ENCODE results near the gene SLC35F4. TPM values are rescaled to one million over a fixed set of nuclear protein-coding genes. Genes with fewer than 3 reads are reported as not detected.

Gene SLC35F4
- total RNA-seq, 1 experiment from 2014 or later, result not detected

DNA sequence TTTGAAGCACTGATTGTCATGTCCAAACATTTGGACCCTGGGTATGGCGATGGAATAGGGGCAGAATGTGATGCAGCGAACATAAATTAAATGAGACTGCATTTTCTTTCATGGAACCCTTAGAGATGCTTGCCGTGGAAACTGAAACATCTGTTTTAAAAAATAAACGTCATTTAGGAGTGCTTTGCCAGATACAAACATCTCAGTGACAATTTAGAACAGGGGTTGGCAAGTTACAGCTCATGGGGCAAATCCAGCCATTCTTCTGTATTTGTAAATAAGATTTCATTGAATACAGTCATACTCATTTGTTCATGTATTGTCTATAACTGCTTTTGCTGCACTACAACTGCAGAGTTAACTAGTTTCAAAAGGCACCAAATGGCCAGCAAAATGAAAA is 51.2 kb downstream of the SLC35F4 start:
- Histone ChIP-seq H3K79me1 (ENCODE audit: insufficient read depth, low read depth, low read length, poor library complexity, severe bottlenecking) (no peaks in the 10 kb centered on the region), H3K9ac (ENCODE audit: extremely low read depth, insufficient read length, low read length) (no peak overlapping the region), H2BK5ac (ENCODE audit: insufficient read length, low read length) (no peak overlapping the region), H2BK120ac (ENCODE audit: low read depth, low read length, poor library complexity, severe bottlenecking) (no peak overlapping the region), H4K5ac (ENCODE audit: insufficient read length, low read depth, low read length) (no peak overlapping the region), H3K23me2 (ENCODE audit: insufficient read length, low read depth, low read length, poor library complexity, severe bottlenecking) (no peaks in the 10 kb centered on the region), H3K9me3 (ENCODE audit: control insufficient read depth, low read depth, low read length) (no peaks in the 10 kb centered on the region), H3K14ac (ENCODE audit: insufficient read depth, low read length) (no peak overlapping the region), H2BK12ac (ENCODE audit: insufficient read length, low read depth, low read length) (no peak overlapping the region), H3K27ac (ENCODE audit: insufficient read length, low read depth, low read length) (no peak overlapping the region), H2BK15ac (ENCODE audit: low read depth, low read length) (no peak overlapping the region), H3K4me1 (ENCODE audit: insufficient read depth, low read length) (peaks cover 7% of the 10 kb centered on the region), H4K20me1 (ENCODE audit: control insufficient read depth, insufficient read depth, insufficient read length) (no peaks in the 10 kb centered on the region), H2AFZ (ENCODE audit: low read length) (no peak overlapping the region), H3K4ac (ENCODE audit: low read depth, low read length) (no peak overlapping the region), H3K79me2 (ENCODE audit: insufficient read depth, low read length) (no peaks in the 10 kb centered on the region), H3T11ph (ENCODE audit: low read length) (no peak overlapping the region), H4K91ac (ENCODE audit: insufficient read length, low read depth, low read length) (no peak overlapping the region), H3K4me2 (ENCODE audit: insufficient read depth, insufficient read length, low read length) (no peak overlapping the region), H2AK5ac (ENCODE audit: insufficient read length, low read length) (no peak overlapping the region), H3K23ac (ENCODE audit: insufficient read length, low read depth, low read length) (no peak overlapping the region), H3K56ac (ENCODE audit: insufficient read length, low read depth, low read length) (no peak overlapping the region), H3K18ac (ENCODE audit: insufficient read length, low read depth, low read length) (no peak overlapping the region), H2BK20ac (ENCODE audit: low read depth, low read length, poor library complexity, severe bottlenecking) (no peak overlapping the region), H4K8ac (replicated peaks; ENCODE audit: insufficient read length, low read depth, low read length) (no peak overlapping the region), H3K27me3 (ENCODE audit: insufficient read depth, low read length) (no peaks in the 10 kb centered on the region)
- no CpG with 5 or more reads among the region's 4 CpGs for WGBS (ENCODE audit: extremely low coverage, insufficient read length, low lambda C conversion rate)
- Mint-ChIP-seq H3K27me3 (ENCODE audit: low read depth) (no peaks in the 10 kb centered on the region; the same call in 1 of the 2 replicates), H3K27ac (no peak overlapping the region), H3K4me3 (no peak overlapping the region), H3K4me1 (peaks cover 19 to 28% of the 10 kb centered on the region in 2 experiments), H3K36me3 (ENCODE audit: insufficient read depth in 1 of 3, low read depth in 3 of 3) (no peaks in the 10 kb centered on the region), H3K9me3 (no peaks in the 10 kb centered on the region)
- no peak for DNase-seq
- TF ChIP-seq CTCF (conservative IDR thresholded peaks at IDR 0.05), result no peak
